ENCODE data around the gene PLCD3. TPM values are rescaled to one million over a fixed set of nuclear protein-coding genes. Genes with fewer than 3 reads are reported as not detected.

Gene PLCD3
- total and polyA plus RNA-seq, 9 of the 15 experiments (the other 6 are each of a cell fraction or from before 2014, with no cell fraction given) = 0.20 to 22.6 (median 7.5) TPM

- TF ChIP-seq ZNF175 (CRISPR knock-in tag; IDR thresholded peaks at IDR 0.05; ENCODE audit: low read depth) = no peak
- no peak for TF ChIP-seq ZNF449 (CRISPR knock-in tag; IDR thresholded peaks at IDR 0.05)
- TF ChIP-seq ZNF197 (CRISPR knock-in tag; IDR thresholded peaks at IDR 0.05; ENCODE audit: low read depth) = no peak
- no peak for TF ChIP-seq RUNX1 (IDR thresholded peaks at IDR 0.05; ENCODE audit: low read depth)
- TF ChIP-seq CEBPZ (IDR thresholded peaks at IDR 0.05; ENCODE audit: borderline replicate concordance, low read depth, low read length) = no peak
- TF ChIP-seq KLF13 (tag; IDR thresholded peaks at IDR 0.05; ENCODE audit: borderline replicate concordance, low read depth) = no peak
- peak; percentile 55 for TF ChIP-seq SUPT5H (IDR thresholded peaks at IDR 0.05)
- TF ChIP-seq EGR1 (conservative IDR thresholded peaks at IDR 0.05) = 0 out of 2 replicates have a peak, but pooled peaks have one; percentile 3
- TF ChIP-seq ESRRB (CRISPR knock-in tag; IDR thresholded peaks at IDR 0.05; ENCODE audit: borderline replicate concordance) = no peak
- no peak for TF ChIP-seq ZNF592 (IDR thresholded peaks at IDR 0.05)
- no peak for TF ChIP-seq SRSF9 (IDR thresholded peaks at IDR 0.05; ENCODE audit: borderline replicate concordance, low read depth, low read length)
- TF ChIP-seq MEIS2 (IDR thresholded peaks at IDR 0.05; ENCODE audit: partially characterized antibody) = no peak
- TF ChIP-seq ATF2 (CRISPR knock-in tag; IDR thresholded peaks at IDR 0.05) = peak; percentile 94
- TF ChIP-seq ZBTB8A (IDR thresholded peaks at IDR 0.05; ENCODE audit: partially characterized antibody) = no peak
Observed at GRCh38 chr17:45132572-45133463, 503 bp upstream of the PLCD3 start (continued).

Data from K562 (cell line).